H1 (cell line): ENCODE data around the gene GRIN2C. TPM values are rescaled to one million over a fixed set of nuclear protein-coding genes. Genes with fewer than 3 reads are reported as not detected.

Source experiments
- CTCF ChIA-PET: fragments of 300-600 bp; sonication (Branson Sonifier 250); formaldehyde crosslinking; loops from one replicate; lab custom pipeline; 2021; ENCODE audit not compliant: partially characterized antibody; lab: Charles Lee
- POLR2A ChIA-PET: fragments of 300-600 bp; sonication (Branson Sonifier 250); formaldehyde crosslinking; loops from one replicate; lab custom pipeline; 2021; ENCODE audit warnings: inconsistent platforms; ENCODE audit not compliant: partially characterized antibody; lab: Charles Lee
- DNase-seq, 2 experiments: peaks; one replicate each; pipeline versions ENCODE4 v3.0.0 to v3.0.0-alpha.2; 2010 to 2022; ENCODE audit warnings: low spot score in 2 of 2, low read depth in 1 of 2, mixed read lengths in 1 of 2
- FAIRE-seq: peaks from 2 replicates; lab custom pipeline; 2011; peaks lifted over from hg19 to GRCh38; lab: Jason Lieb, UNC
- H2AFZ ChIP-seq: 2 replicates; pipeline ENCODE4 v1.8.1; 2012; ENCODE audit warnings: low read length, inconsistent platforms
- H2AK5ac ChIP-seq: 2 replicates; pipeline ENCODE4 v1.6.1; 2013; ENCODE audit warnings: low read depth, low read length
- H2BK120ac ChIP-seq: replicated peaks from 2 replicates; pipeline ENCODE3; 2013; ENCODE audit warnings: low read depth, low read length, inconsistent platforms
- H2BK12ac ChIP-seq: 2 replicates; pipeline ENCODE4 v1.6.1; 2013; ENCODE audit warnings: low read depth, low read length
- H2BK15ac ChIP-seq: 2 replicates; pipeline ENCODE4 v1.6.1; 2013; ENCODE audit warnings: low read length
- H2BK20ac ChIP-seq: 2 replicates; pipeline ENCODE4 v1.6.1; 2013; ENCODE audit warnings: low read length
- H2BK5ac ChIP-seq: 2 replicates; pipeline ENCODE4 v1.6.1; 2013; ENCODE audit warnings: low read depth, low read length
- H3K14ac ChIP-seq: 2 replicates; pipeline ENCODE4 v1.6.1; 2013; ENCODE audit warnings: inconsistent platforms; ENCODE audit not compliant: insufficient read length
- H3K18ac ChIP-seq: 2 replicates; pipeline ENCODE4 v1.6.1; 2013; ENCODE audit warnings: low read length; ENCODE audit errors: extremely low read depth
- H3K23ac ChIP-seq: 2 replicates; pipeline ENCODE4 v1.6.1; 2013; ENCODE audit warnings: inconsistent platforms; ENCODE audit not compliant: insufficient read length
- H3K23me2 ChIP-seq: 2 replicates; pipeline ENCODE4 v1.6.1; 2013; ENCODE audit warnings: low read depth, low read length
- H3K27ac ChIP-seq: 2 replicates; pipeline ENCODE4 v1.6.1; 2011; ENCODE audit warnings: low read depth, low read length, inconsistent platforms
- H3K27me3 ChIP-seq, 4 experiments: replicated peaks in 1 of 4; 1 replicate in 1 of 4; 2 replicates in 3 of 4; pipeline versions ENCODE4 v1.6.1 to v1.8.1; 2011 to 2013; ENCODE audit warnings: low read length in 3 of 4, mild to moderate bottlenecking in 3 of 4, inconsistent platforms in 2 of 4, mixed read lengths in 2 of 4, moderate library complexity in 1 of 4; ENCODE audit not compliant: control insufficient read depth in 3 of 4, insufficient read depth in 3 of 4; ENCODE audit errors: extremely low read depth in 1 of 4
- H3K36me3 ChIP-seq, 4 experiments: 2 replicates each; pipeline versions ENCODE4 v1.6.1 to v1.8.1; 2011 to 2013; ENCODE audit warnings: mild to moderate bottlenecking in 4 of 4, low read length in 3 of 4, moderate library complexity in 2 of 4, control low read depth in 1 of 4, inconsistent platforms in 1 of 4; ENCODE audit not compliant: insufficient read depth in 4 of 4, control insufficient read depth in 2 of 4
- H3K4ac ChIP-seq: replicated peaks from 2 replicates; pipeline ENCODE3; 2013; ENCODE audit warnings: low read length, low read depth, mixed read lengths, inconsistent platforms; ENCODE audit not compliant: insufficient read length
- H3K4me1 ChIP-seq, 4 experiments: replicated peaks in 1 of 4; 1 replicate in 1 of 4; 2 replicates in 3 of 4; pipeline versions ENCODE4 v1.6.1 to v1.8.1; 2011 to 2013; ENCODE audit warnings: low read length in 3 of 4, inconsistent platforms in 2 of 4, mixed read lengths in 1 of 4; ENCODE audit not compliant: insufficient read depth in 4 of 4, control insufficient read depth in 3 of 4
- H3K4me2 ChIP-seq, 2 experiments: 2 replicates each; pipeline versions ENCODE4 v1.6.1 to v1.8.1; 2011 to 2013; ENCODE audit warnings: low read depth in 2 of 2, low read length in 2 of 2, control low read depth in 1 of 2, inconsistent platforms in 1 of 2, mild to moderate bottlenecking in 1 of 2; ENCODE audit not compliant: insufficient read depth in 1 of 2
- H3K4me3 ChIP-seq, 4 experiments: fragments of 200-600, 300-600 bp in 1 of 4; sonication (generic), shearing (Covaris generic), sonication (Bioruptor Twin) in 1 of 4; 2 replicates each; pipeline versions ENCODE4 v1.5.1 to v1.8.1; 2011 to 2016; ENCODE audit warnings: low read length in 4 of 4, low read depth in 3 of 4, control low read depth in 2 of 4, inconsistent platforms in 2 of 4, mild to moderate bottlenecking in 2 of 4, mixed read lengths in 1 of 4, moderate library complexity in 1 of 4; ENCODE audit not compliant: insufficient read depth in 2 of 4; ENCODE audit errors: extremely low read depth in 1 of 4
- H3K56ac ChIP-seq: replicated peaks from 2 replicates; pipeline ENCODE3; 2013; ENCODE audit warnings: low read depth, mild to moderate bottlenecking, mixed read lengths, low read length, inconsistent platforms; ENCODE audit not compliant: insufficient read length
- H3K79me1 ChIP-seq: 2 replicates; pipeline ENCODE4 v1.6.1; 2013; ENCODE audit warnings: low read depth, low read length, control low read depth
- H3K79me2 ChIP-seq, 2 experiments: 2 replicates each; pipeline versions ENCODE4 v1.6.1 to v1.8.1; 2012 to 2013; ENCODE audit warnings: low read length in 2 of 2, mild to moderate bottlenecking in 2 of 2, inconsistent platforms in 1 of 2; ENCODE audit not compliant: insufficient read depth in 2 of 2, control insufficient read depth in 1 of 2
- H3K9ac ChIP-seq, 4 experiments: replicated peaks in 1 of 4; 1 replicate in 1 of 4; 2 replicates in 3 of 4; pipeline versions ENCODE4 v1.6.1 to v1.8.1; 2011 to 2013; ENCODE audit warnings: low read depth in 3 of 4, low read length in 3 of 4, control low read depth in 2 of 4, mild to moderate bottlenecking in 2 of 4, moderate library complexity in 2 of 4, inconsistent platforms in 1 of 4; ENCODE audit errors: extremely low read depth in 1 of 4
- H3K9me3 ChIP-seq, 2 experiments: 2 replicates each; pipeline versions ENCODE4 v1.6.1 to v1.8.1; 2012 to 2013; ENCODE audit warnings: mild to moderate bottlenecking in 2 of 2, moderate library complexity in 2 of 2, control low read depth in 1 of 2, inconsistent platforms in 1 of 2, low read depth in 1 of 2, low read length in 1 of 2, mixed read lengths in 1 of 2; ENCODE audit not compliant: insufficient read depth in 2 of 2
- H4K20me1 ChIP-seq, 2 experiments: replicated peaks in 1 of 2; 2 replicates each; pipeline versions ENCODE3 to v1.8.1; 2011 to 2013; ENCODE audit warnings: inconsistent platforms in 2 of 2, low read length in 2 of 2, mild to moderate bottlenecking in 1 of 2; ENCODE audit not compliant: insufficient read depth in 2 of 2, control insufficient read depth in 1 of 2
- H4K5ac ChIP-seq: 2 replicates; pipeline ENCODE4 v1.6.1; 2013; ENCODE audit warnings: low read length, low read depth, mixed read lengths, inconsistent platforms; ENCODE audit not compliant: insufficient read length
- H4K8ac ChIP-seq: 2 replicates; pipeline ENCODE4 v1.8.0; 2013; ENCODE audit warnings: mild to moderate bottlenecking, moderate library complexity, low read length, inconsistent platforms; ENCODE audit not compliant: insufficient read depth; ENCODE audit errors: extremely low read depth
- H4K91ac ChIP-seq: replicated peaks from 2 replicates; pipeline ENCODE3; 2013; ENCODE audit warnings: low read length, mixed read lengths, inconsistent platforms; ENCODE audit not compliant: insufficient read length
- ASH2L ChIP-seq: fragments of 200-600, 300-600 bp; sonication (generic); IDR thresholded peaks from one replicate; pipeline ENCODE4 v1.7.1; 2017; ENCODE audit warnings: low read length
- CHD2 ChIP-seq: IDR thresholded peaks from 2 replicates; pipeline ENCODE4 v1.6.1; 2012; ENCODE audit warnings: low read length, improper control_type of control experiment
- FOSL1 ChIP-seq: IDR thresholded peaks from 2 replicates; pipeline ENCODE4 v1.6.1; 2011; ENCODE audit warnings: mild to moderate bottlenecking, low read depth, low read length, moderate library complexity; ENCODE audit not compliant: insufficient read depth
- GTF2F1 ChIP-seq: IDR thresholded peaks from 2 replicates; pipeline ENCODE4 v1.6.1; 2012; ENCODE audit warnings: low read depth, low read length, improper control_type of control experiment, borderline replicate concordance
- JUN ChIP-seq: IDR thresholded peaks from 2 replicates; pipeline ENCODE4 v1.6.1; 2011; ENCODE audit warnings: low read depth, mild to moderate bottlenecking, improper control_type of control experiment, low read length
- KDM1A ChIP-seq: fragments of 200-600, 300-600 bp; sonication (generic); IDR thresholded peaks from 2 replicates; pipeline ENCODE4 v1.7.1; 2016; ENCODE audit warnings: mild to moderate bottlenecking, low read length, borderline replicate concordance
- KDM4A ChIP-seq: IDR thresholded peaks from one replicate; pipeline ENCODE4 v1.7.1; 2012; ENCODE audit warnings: low read depth, mild to moderate bottlenecking, moderate library complexity, low read length, inconsistent platforms; ENCODE audit not compliant: severe bottlenecking
- NANOG ChIP-seq: IDR thresholded peaks from 2 replicates; pipeline ENCODE4 v1.6.1; 2011; ENCODE audit warnings: low read length, low read depth, mild to moderate bottlenecking, inconsistent platforms; ENCODE audit not compliant: insufficient read depth, poor library complexity, severe bottlenecking
- NRF1 ChIP-seq: IDR thresholded peaks from 2 replicates; pipeline ENCODE4 v1.6.1; 2011; ENCODE audit warnings: mild to moderate bottlenecking, low read depth, low read length, improper control_type of control experiment
- RFX5 ChIP-seq: IDR thresholded peaks from 2 replicates; pipeline ENCODE4 v1.6.1; 2011; ENCODE audit warnings: low read depth, low read length, improper control_type of control experiment, borderline replicate concordance
- SIN3A ChIP-seq, 2 experiments: IDR thresholded peaks in 1 of 2; conservative IDR thresholded peaks in 1 of 2; 2 replicates each; pipeline ENCODE4 v1.6.1; 2011 to 2012; ENCODE audit warnings: low read length in 2 of 2, improper control_type of control experiment in 1 of 2, low read depth in 1 of 2, mild to moderate bottlenecking in 1 of 2
- TBP ChIP-seq: IDR thresholded peaks from 2 replicates; pipeline ENCODE4 v1.6.1; 2011; ENCODE audit warnings: low read depth, low read length, improper control_type of control experiment
- TEAD4 ChIP-seq: IDR thresholded peaks from 2 replicates; pipeline ENCODE4 v1.6.1; 2012; ENCODE audit warnings: low read depth, low read length, inconsistent platforms, mixed read lengths
- YY1 ChIP-seq: IDR thresholded peaks from 2 replicates; pipeline ENCODE4 v1.6.1; 2011; ENCODE audit warnings: low read depth, mild to moderate bottlenecking, low read length
- WGBS, 2 experiments: shearing (Covaris generic) in 1 of 2; methylation state at CpG; one replicate each; pipeline versions ENCODE4 v1.1.6 to v1.1.7; 2013 to 2015; ENCODE audit warnings: low lambda C conversion rate in 2 of 2, mixed read lengths in 2 of 2, inconsistent platforms in 1 of 2, low coverage in 1 of 2, missing lambda C conversion rate in 1 of 2; ENCODE audit not compliant: insufficient replicate concordance in 2 of 2, insufficient coverage in 1 of 2, insufficient read length in 1 of 2; ENCODE audit errors: extremely low coverage in 1 of 2, missing lambda C conversion rate in 1 of 2; 5-methylcytosine and 5-hydroxymethylcytosine counted together
- polyA plus RNA-seq, 7 experiments: library from polyadenylated mRNA; depleted of rRNA in 3 of 7; stranded (reverse) in 5 of 7; unstranded in 2 of 7; fragments of >200 nt in 5 of 7; fragments of 200-250 nt in 2 of 7; gene quantifications; 1 replicate in 5 of 7; 2 replicates in 1 of 7; 4 replicates in 1 of 7; pipeline versions ENCODE4 v1.2.1 to v1.2.3, GENCODE V29; 2011 to 2013; ENCODE audit warnings: missing spikeins in 2 of 7, mixed read lengths in 2 of 7
- total RNA-seq: library from RNA; stranded (reverse); fragmentation: NEBNext Ultra II Directional; extraction: Animal tissue kit (Norgen Biotek cat#: 25700); gene quantifications from 2 replicates; pipeline ENCODE4 v1.2.1, GENCODE V29; 2021

Gene GRIN2C
- total and polyA plus RNA-seq, 2 of the 8 experiments (the other 6 are each of a cell fraction or from before 2014, with no cell fraction given), result 0.06 to 0.07 TPM

DNA sequence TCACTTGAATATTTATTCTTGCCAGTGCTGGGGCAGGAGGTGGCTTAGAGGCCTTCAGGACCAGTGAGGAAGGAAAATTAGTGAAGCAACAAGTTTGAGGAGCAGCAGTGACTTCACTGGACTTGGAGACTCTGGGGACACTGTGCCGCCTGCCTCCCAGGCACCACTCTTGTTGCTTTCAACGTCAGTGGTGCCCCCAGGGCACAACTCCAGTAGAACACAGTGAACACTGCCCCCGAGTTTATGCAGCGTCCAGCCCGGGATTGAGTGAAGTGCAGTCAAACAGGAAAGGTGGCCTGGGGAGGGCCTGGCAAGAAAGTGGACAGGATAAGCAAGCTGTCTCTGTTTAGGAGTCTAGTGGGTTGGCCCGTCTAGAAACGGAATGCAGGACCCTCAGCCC is 59.2 kb downstream of the GRIN2C start:
- H3K23me2 ChIP-seq, result no peaks in the 10 kb centered on the region
- H3K4me1 ChIP-seq, result no peaks in the 10 kb centered on the region; a peak in 1 of 7 replicates
- H2BK15ac ChIP-seq, result no peak overlapping the region
- no peak overlapping the region for H3K4me3 ChIP-seq
- no peak overlapping the region for H3K27ac ChIP-seq
- H3K56ac ChIP-seq, result no peak overlapping the region
- no peak overlapping the region for H2BK120ac ChIP-seq
- H3K18ac ChIP-seq, result no peak overlapping the region
- DNase-seq, result no peak
- no peak overlapping the region for H2AFZ ChIP-seq
- H3K36me3 ChIP-seq, result peaks cover 0 to 22% (median 2%) of the 10 kb centered on the region in 4 experiments; a peak in 6 of 8 replicates
- no peaks in the 10 kb centered on the region for H3K9me3 ChIP-seq
- H3K79me2 ChIP-seq, result no peaks in the 10 kb centered on the region
- H3K79me1 ChIP-seq, result no peaks in the 10 kb centered on the region
- no peak for FAIRE-seq
- WGBS, 2 experiments, result 76% methylated on average over 7 of the region's 7 CpGs; no CpG with 5 or more reads in 1 of the 2 experiments
- H4K8ac ChIP-seq, result no peak overlapping the region
- H3K27me3 ChIP-seq, result no peaks in the 10 kb centered on the region
- H2AK5ac ChIP-seq, result no peak overlapping the region
- no peak overlapping the region for H2BK12ac ChIP-seq
- TF ChIP-seq NANOG (no peak), JUN (no peak), FOSL1 (no peak), KDM1A (no peak), CHD2 (no peak), GTF2F1 (no peak), SIN3A (conservative IDR thresholded peaks at IDR 0.05 in 1 of 2, IDR thresholded peaks at IDR 0.05 in 1 of 2; ENCODE audit: low read depth in 1 of 2, low read length in 2 of 2) (no peak), TBP (no peak), YY1 (no peak), TEAD4 (no peak), RFX5 (no peak), NRF1 (no peak), ASH2L (no peak), KDM4A (no peak)
- no peak overlapping the region for H3K4ac ChIP-seq
- H4K91ac ChIP-seq, result no peak overlapping the region
- POLR2A ChIA-PET, result no interaction called here
- no peak overlapping the region for H3K4me2 ChIP-seq
- no peak overlapping the region for H2BK5ac ChIP-seq
- no peak overlapping the region for H4K5ac ChIP-seq
- no peak overlapping the region for H3K9ac ChIP-seq
- H2BK20ac ChIP-seq, result no peak overlapping the region
- H3K14ac ChIP-seq, result no peak overlapping the region
- H3K23ac ChIP-seq, result no peak overlapping the region
- CTCF ChIA-PET, result interaction anchor here (1.0 to 99.6 kb wide), 3 partner anchors 9 to 43 kb away, joined by 4 to 2981 read pairs (median 5); partner anchors contain the start of genes FDXR and GRIN2C
- peaks cover 3 to 18% of the 10 kb centered on the region in 2 experiments for H4K20me1 ChIP-seq
